Measurements from ENCODE around the gene SRP14. TPM values are rescaled to one million over a fixed set of nuclear protein-coding genes. Genes with fewer than 3 reads are reported as not detected.
A peak's percentile ranks its signal among the peaks of the same experiment; 100 is the strongest.

Gene SRP14
- 100 to 1,000 TPM; 155 to 170 TPM for total RNA-seq

- ATAC-seq (ENCODE audit: low read depth) (peak; percentile 96), DNase-seq (peak; percentile 88)
- H3K9me3 Mint-ChIP-seq, result no peaks in the 10 kb centered on the region
- peaks cover 20% of the 10 kb centered on the region for H3K36me3 Mint-ChIP-seq
- peak within 1 kb of the TSS; percentile 99 for H3K4me3 Mint-ChIP-seq
- H3K4me1 Mint-ChIP-seq, result peaks cover 40% of the 10 kb centered on the region
- POLR2A ChIA-PET, result interaction anchor here (0.6 to 2.6 kb wide), 14 partner anchors 9 to 269 kb away, joined by 3 to 13 read pairs (median 4); partner anchors contain the start of genes BUB1B, EIF2AK4, FSIP1 and PLCB2
- no peaks in the 10 kb centered on the region for H3K27me3 Mint-ChIP-seq
- H3K27ac Mint-ChIP-seq, result peak within 1 kb of the TSS; percentile 98
These were observed at the start of gene SRP14 for GRCh38 chr15:40038638-40039543. SRP14 (minus strand) TSS chr15:40039181; CDS start chr15:40039116, 65 bp downstream.

GRCh38 chr15:40087991-40088928 lies 49.3 kb upstream of the SRP14 start:
- Mint-ChIP-seq H3K4me1 (peaks cover 7% of the 10 kb centered on the region), H3K9me3 (no peaks in the 10 kb centered on the region), H3K36me3 (no peaks in the 10 kb centered on the region), H3K4me3 (no peak overlapping the region), H3K27me3 (peaks cover 8% of the 10 kb centered on the region), H3K27ac (no peak overlapping the region)
- DNase-seq, result no peak
- POLR2A ChIA-PET, result interaction anchor here (1.3 to 3.4 kb wide), 2 partner anchors 8 to 11 kb away, joined by 3 to 13 read pairs; no protein-coding TSS in a partner anchor
- ATAC-seq (ENCODE audit: low read depth), result no peak

- no peak overlapping the region for H3K27ac Mint-ChIP-seq
- ATAC-seq (ENCODE audit: low read depth) (no peak), DNase-seq (no peak)
- H3K36me3 Mint-ChIP-seq, result no peaks in the 10 kb centered on the region
- POLR2A ChIA-PET, result interaction anchor here (1.0 to 3.4 kb wide), 2 partner anchors 12 to 13 kb away, joined by 4 to 13 read pairs; no protein-coding TSS in a partner anchor
- H3K27me3 Mint-ChIP-seq, result peaks cover 18% of the 10 kb centered on the region
- peaks cover 8% of the 10 kb centered on the region for H3K4me1 Mint-ChIP-seq
- H3K9me3 Mint-ChIP-seq, result no peaks in the 10 kb centered on the region
- no peak overlapping the region for H3K4me3 Mint-ChIP-seq
These were observed 48.3 kb upstream of the SRP14 start for GRCh38 chr15:40087068-40087810.

GRCh38 chr15:40085266-40085665 lies 46.3 kb upstream of the SRP14 start:
- ATAC-seq (ENCODE audit: low read depth), result no peak
- Mint-ChIP-seq H3K27ac (no peak overlapping the region), H3K4me3 (no peak overlapping the region), H3K4me1 (peaks cover 19% of the 10 kb centered on the region), H3K27me3 (peaks cover 33% of the 10 kb centered on the region), H3K9me3 (no peaks in the 10 kb centered on the region), H3K36me3 (no peaks in the 10 kb centered on the region)
- DNase-seq, result no peak
- POLR2A ChIA-PET, result interaction anchor here (1.2 kb wide), 1 partner anchor 12 kb away, joined by 3 read pairs; no protein-coding TSS in a partner anchor

DNA sequence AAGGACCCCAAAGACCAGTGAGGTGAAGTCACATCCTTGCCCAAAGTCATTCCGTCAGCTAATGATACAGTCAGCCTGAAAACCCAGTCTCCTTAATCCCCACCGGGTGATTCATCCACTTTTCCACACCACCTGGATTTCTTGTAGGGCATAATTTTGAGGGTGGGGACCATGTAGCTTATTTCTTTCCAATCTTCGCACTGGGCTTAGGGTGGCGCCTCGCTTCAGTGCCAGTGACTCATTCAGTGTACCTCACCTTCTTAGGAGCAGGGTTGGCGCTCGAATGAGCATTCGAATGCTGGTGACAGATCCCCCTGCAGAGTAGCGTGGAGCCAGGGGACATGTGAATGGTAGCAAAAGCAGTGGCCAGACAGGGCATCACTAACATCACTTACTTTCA lies 45.7 kb upstream of the SRP14 start:
- DNase-seq, result no peak
- Mint-ChIP-seq H3K4me3 (no peak overlapping the region), H3K4me1 (peaks cover 19% of the 10 kb centered on the region), H3K9me3 (no peaks in the 10 kb centered on the region), H3K36me3 (no peaks in the 10 kb centered on the region), H3K27ac (no peak overlapping the region), H3K27me3 (peaks cover 33% of the 10 kb centered on the region)
- POLR2A ChIA-PET, result interaction anchor here (1.2 kb wide), 1 partner anchor 12 kb away, joined by 3 read pairs; no protein-coding TSS in a partner anchor
- no peak for ATAC-seq (ENCODE audit: low read depth)

GRCh38 chr15:40082195-40082883 lies 43.4 kb upstream of the SRP14 start:
- H3K27me3 Mint-ChIP-seq, result peaks cover 37% of the 10 kb centered on the region
- no peak overlapping the region for H3K4me3 Mint-ChIP-seq
- DNase-seq (no peak), ATAC-seq (ENCODE audit: low read depth) (no peak)
- peak overlapping the region; percentile 45 for H3K27ac Mint-ChIP-seq
- no peaks in the 10 kb centered on the region for H3K36me3 Mint-ChIP-seq
- peaks cover 19% of the 10 kb centered on the region for H3K4me1 Mint-ChIP-seq
- H3K9me3 Mint-ChIP-seq, result no peaks in the 10 kb centered on the region
- POLR2A ChIA-PET, result no interaction called here

- peak; percentile 64 for ATAC-seq (ENCODE audit: low read depth)
- Mint-ChIP-seq H3K4me3 (peak overlapping the region; percentile 65), H3K9me3 (no peaks in the 10 kb centered on the region), H3K27ac (no peak overlapping the region), H3K27me3 (peaks cover 37% of the 10 kb centered on the region), H3K36me3 (no peaks in the 10 kb centered on the region), H3K4me1 (peaks cover 19% of the 10 kb centered on the region)
- no peak for DNase-seq
- POLR2A ChIA-PET, result no interaction called here
These were observed 42.8 kb upstream of the SRP14 start for GRCh38 chr15:40081691-40082194.

DNA sequence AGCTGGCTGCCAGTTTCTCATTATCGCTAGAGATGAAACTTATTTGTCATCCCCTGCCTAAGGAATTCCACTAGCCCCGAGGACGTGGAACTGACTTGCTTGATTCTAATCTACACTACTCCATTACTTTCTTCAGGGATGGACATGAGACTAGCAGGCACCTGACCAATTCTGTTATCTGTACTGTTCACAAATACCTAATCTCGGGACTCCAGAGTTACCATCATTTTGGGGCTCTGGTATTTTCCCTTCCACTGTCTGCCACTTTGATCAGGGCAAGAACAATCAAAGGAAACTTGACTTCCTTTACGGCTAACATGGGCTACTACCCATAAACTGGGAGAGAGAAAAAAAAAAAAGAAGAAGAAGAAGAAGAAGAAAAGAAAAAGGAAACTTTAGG lies 41.9 kb upstream of the SRP14 start:
- Mint-ChIP-seq H3K36me3 (no peaks in the 10 kb centered on the region), H3K27ac (no peak overlapping the region), H3K27me3 (peaks cover 37% of the 10 kb centered on the region), H3K4me3 (no peak overlapping the region), H3K4me1 (peaks cover 19% of the 10 kb centered on the region), H3K9me3 (no peaks in the 10 kb centered on the region)
- POLR2A ChIA-PET, result no interaction called here
- DNase-seq (no peak), ATAC-seq (ENCODE audit: low read depth) (no peak)

DNA sequence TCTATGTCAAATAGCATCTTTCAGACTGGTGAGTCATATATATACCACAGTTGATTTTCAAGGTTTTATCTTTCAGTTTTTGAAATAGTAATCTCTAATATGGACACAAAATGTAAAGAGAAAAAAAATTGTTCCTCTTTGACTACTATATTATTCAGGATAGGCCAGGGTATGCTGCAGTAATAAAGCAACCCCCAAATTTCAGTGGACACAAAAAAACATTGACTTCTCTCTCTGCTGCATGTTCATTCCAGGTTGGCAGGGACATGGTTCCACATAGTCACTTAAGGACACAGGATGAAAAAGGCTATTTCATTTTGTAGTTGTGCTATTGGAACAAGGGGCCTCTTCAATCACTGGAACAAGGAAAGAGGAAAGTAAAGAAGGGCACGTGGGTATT lies 41.1 kb upstream of the SRP14 start:
- no peak for DNase-seq
- Mint-ChIP-seq H3K27ac (no peak overlapping the region), H3K27me3 (peaks cover 39% of the 10 kb centered on the region), H3K36me3 (no peaks in the 10 kb centered on the region), H3K4me3 (no peak overlapping the region), H3K4me1 (peaks cover 19% of the 10 kb centered on the region), H3K9me3 (no peaks in the 10 kb centered on the region)
- ATAC-seq (ENCODE audit: low read depth), result no peak
- POLR2A ChIA-PET, result no interaction called here

- POLR2A ChIA-PET, result no interaction called here
- H3K27me3 Mint-ChIP-seq, result peaks cover 39% of the 10 kb centered on the region
- no peak for DNase-seq
- no peaks in the 10 kb centered on the region for H3K36me3 Mint-ChIP-seq
- H3K27ac Mint-ChIP-seq, result no peak overlapping the region
- no peak for ATAC-seq (ENCODE audit: low read depth)
- no peak overlapping the region for H3K4me3 Mint-ChIP-seq
- peaks cover 19% of the 10 kb centered on the region for H3K4me1 Mint-ChIP-seq
- no peaks in the 10 kb centered on the region for H3K9me3 Mint-ChIP-seq
These were observed 40.5 kb upstream of the SRP14 start for GRCh38 chr15:40079456-40079855.

DNA sequence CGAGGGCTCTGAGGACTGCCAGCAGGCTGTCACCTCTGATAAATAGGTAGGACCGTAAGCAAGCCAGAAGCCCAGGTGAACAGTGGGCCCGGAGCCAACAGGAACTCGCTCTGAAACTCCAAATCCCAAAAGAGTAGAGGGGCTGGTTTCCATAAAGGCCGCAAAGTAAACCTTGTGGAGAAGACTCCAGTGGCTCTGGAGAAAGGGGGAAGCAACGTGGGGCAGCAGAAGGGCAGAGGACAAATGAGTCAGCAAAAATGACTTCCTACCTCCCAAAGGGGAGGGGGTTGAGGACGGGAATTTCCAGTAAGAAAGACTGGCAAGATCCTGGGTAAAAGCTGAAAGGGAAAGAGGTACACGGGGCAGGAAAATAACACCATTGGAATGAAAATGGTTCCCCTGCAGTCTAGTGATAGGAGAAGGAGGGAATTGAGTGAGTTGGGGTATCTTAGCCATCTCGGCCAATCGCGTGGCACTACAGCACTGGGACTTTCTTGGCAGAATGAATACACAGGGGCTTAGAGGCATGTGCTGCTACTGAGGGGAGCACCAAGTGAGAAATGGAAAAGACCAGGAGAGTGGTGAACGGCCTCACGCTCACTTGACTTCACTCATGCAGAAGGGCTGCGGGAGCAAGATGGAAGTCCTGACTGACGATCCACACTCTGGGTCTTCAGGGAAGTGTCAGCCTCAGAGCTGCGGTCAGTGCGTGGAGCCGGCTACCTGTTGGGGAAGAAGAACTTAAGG lies 36.5 kb upstream of the SRP14 start:
- H3K4me3 Mint-ChIP-seq, result no peak overlapping the region
- no peaks in the 10 kb centered on the region for H3K36me3 Mint-ChIP-seq
- no peak for DNase-seq
- no peak overlapping the region for H3K27ac Mint-ChIP-seq
- POLR2A ChIA-PET, result no interaction called here
- peaks cover 8% of the 10 kb centered on the region for H3K4me1 Mint-ChIP-seq
- no peak for ATAC-seq (ENCODE audit: low read depth)
- H3K9me3 Mint-ChIP-seq, result no peaks in the 10 kb centered on the region
- H3K27me3 Mint-ChIP-seq, result peaks cover 8% of the 10 kb centered on the region

All from activated naive CD8-positive, alpha-beta T cell treated with anti-CD3 and anti-CD28 coated beads, Interleukin-2, amount 10 ng/mL, durations not matched to agents 7 days and 5 days (primary cell).